Neural progenitor cell (in vitro differentiated cells): ENCODE data around the gene OLFML2A. TPM values are rescaled to one million over a fixed set of nuclear protein-coding genes. Genes with fewer than 3 reads are reported as not detected.

Experiments
- DNase-seq: peaks from one replicate; pipeline ENCODE4 v3.0.0-alpha.2; 2016; ENCODE audit warnings: low spot score
- H2AFZ ChIP-seq: fragments of 200-600 bp; sonication (generic); replicated peaks from 2 replicates; pipeline ENCODE4 v1.6.1; 2016; ENCODE audit warnings: antibody characterized with exemption
- H3F3A ChIP-seq: fragments of 200-600 bp; sonication (generic); 2 replicates; pipeline ENCODE4 v1.6.1; 2016; ENCODE audit warnings: antibody characterized with exemption, low read depth
- H3K27ac ChIP-seq: fragments of 200-600 bp; sonication (generic); 2 replicates; pipeline ENCODE4 v1.5.1; 2016; ENCODE audit warnings: mild to moderate bottlenecking
- H3K27me3 ChIP-seq: fragments of 200-600 bp; sonication (generic); 2 replicates; pipeline ENCODE4 v1.6.1; 2016; ENCODE audit warnings: mild to moderate bottlenecking, moderate library complexity
- H3K36me3 ChIP-seq: fragments of 200-600 bp; sonication (generic); 2 replicates; pipeline ENCODE4 v1.5.1; 2016
- H3K4me1 ChIP-seq: fragments of 200-600 bp; sonication (generic); 2 replicates; pipeline ENCODE4 v1.6.1; 2016; ENCODE audit warnings: mixed run types
- H3K4me2 ChIP-seq: fragments of 200-600 bp; sonication (generic); 2 replicates; pipeline ENCODE4 v1.6.1; 2016
- H3K4me3 ChIP-seq: fragments of 200-600 bp; sonication (generic); 2 replicates; pipeline ENCODE4 v1.5.1; 2016
- H3K79me2 ChIP-seq: fragments of 200-600 bp; sonication (generic); 2 replicates; pipeline ENCODE4 v1.6.1; 2016; ENCODE audit warnings: low read depth
- H3K9ac ChIP-seq: fragments of 200-600 bp; sonication (generic); 2 replicates; pipeline ENCODE4 v1.6.1; 2016
- H3K9me3 ChIP-seq: fragments of 200-600 bp; sonication (generic); 2 replicates; pipeline ENCODE4 v1.5.1; 2016; ENCODE audit warnings: low read depth
- H4K20me1 ChIP-seq: fragments of 200-600 bp; sonication (generic); 2 replicates; pipeline ENCODE4 v1.6.1; 2016; ENCODE audit warnings: low read depth
- H3K27ac Mint-ChIP-seq: 3 replicates; pipeline ENCODE4 v1.8.0; 2021; ENCODE audit warnings: mixed read lengths
- H3K27me3 Mint-ChIP-seq: 2 replicates; pipeline ENCODE4 v1.8.0; 2022; ENCODE audit warnings: low read depth, mild to moderate bottlenecking, inconsistent platforms, moderate library complexity, mixed read lengths; ENCODE audit not compliant: insufficient read depth
- H3K36me3 Mint-ChIP-seq: 3 replicates; pipeline ENCODE4 v1.8.0; 2021; ENCODE audit warnings: mixed read lengths
- H3K4me1 Mint-ChIP-seq: 3 replicates; pipeline ENCODE4 v1.8.0; 2021; ENCODE audit warnings: mixed read lengths
- H3K4me3 Mint-ChIP-seq: 3 replicates; pipeline ENCODE4 v1.8.0; 2021; ENCODE audit warnings: mild to moderate bottlenecking, moderate library complexity, mixed read lengths
- H3K9me3 Mint-ChIP-seq: 3 replicates; pipeline ENCODE4 v1.8.0; 2020; ENCODE audit warnings: mixed read lengths
- EZH2 ChIP-seq: fragments of 200-600 bp; sonication (generic); IDR thresholded peaks from 2 replicates; pipeline ENCODE4 v1.6.1; 2017; ENCODE audit warnings: antibody characterized with exemption, mild to moderate bottlenecking, moderate library complexity
- EZH2phosphoT487 ChIP-seq: fragments of 200-600 bp; sonication (generic); IDR thresholded peaks from 2 replicates; pipeline ENCODE4 v1.6.1; 2017; ENCODE audit warnings: antibody characterized with exemption
- total RNA-seq: library from RNA; depleted of rRNA; stranded (reverse); fragments of >200 nt; gene quantifications from 2 replicates; pipeline ENCODE4 v1.2.3, GENCODE V29; 2015; ENCODE audit warnings: low replicate concordance
- TF ChIP-seq, protein P1 (sequence below): fragments of 200-600 bp; sonication (generic); IDR thresholded peaks from 2 replicates; pipeline ENCODE4 v1.5.1; 2017; ENCODE audit warnings: antibody characterized with exemption, mild to moderate bottlenecking

OLFML2A gene
- total RNA-seq, 1 donor from 2014 or later: 3.1 TPM

GRCh38 chr9:124799274-124800006, 22.5 kb downstream of the OLFML2A start:
- Mint-ChIP-seq H3K4me1 (no peaks in the 10 kb centered on the region), H3K4me3 (no peak overlapping the region), H3K27me3 (peaks cover 14% of the 10 kb centered on the region), H3K36me3 (no peaks in the 10 kb centered on the region), H3K9me3 (no peaks in the 10 kb centered on the region), H3K27ac (no peak overlapping the region)
- Histone ChIP-seq H2AFZ (no peak overlapping the region), H3K27me3 (no peaks in the 10 kb centered on the region), H4K20me1 (no peaks in the 10 kb centered on the region), H3K79me2 (no peaks in the 10 kb centered on the region), H3K27ac (no peak overlapping the region), H3K4me2 (no peak overlapping the region), H3F3A (no peaks in the 10 kb centered on the region), H3K4me3 (no peak overlapping the region), H3K4me1 (no peaks in the 10 kb centered on the region), H3K9me3 (no peaks in the 10 kb centered on the region), H3K9ac (no peak overlapping the region), H3K36me3 (no peaks in the 10 kb centered on the region)
- TF ChIP-seq EZH2: no peak
- no peak for TF ChIP-seq EZH2phosphoT487
- TF ChIP-seq, protein P1, sequence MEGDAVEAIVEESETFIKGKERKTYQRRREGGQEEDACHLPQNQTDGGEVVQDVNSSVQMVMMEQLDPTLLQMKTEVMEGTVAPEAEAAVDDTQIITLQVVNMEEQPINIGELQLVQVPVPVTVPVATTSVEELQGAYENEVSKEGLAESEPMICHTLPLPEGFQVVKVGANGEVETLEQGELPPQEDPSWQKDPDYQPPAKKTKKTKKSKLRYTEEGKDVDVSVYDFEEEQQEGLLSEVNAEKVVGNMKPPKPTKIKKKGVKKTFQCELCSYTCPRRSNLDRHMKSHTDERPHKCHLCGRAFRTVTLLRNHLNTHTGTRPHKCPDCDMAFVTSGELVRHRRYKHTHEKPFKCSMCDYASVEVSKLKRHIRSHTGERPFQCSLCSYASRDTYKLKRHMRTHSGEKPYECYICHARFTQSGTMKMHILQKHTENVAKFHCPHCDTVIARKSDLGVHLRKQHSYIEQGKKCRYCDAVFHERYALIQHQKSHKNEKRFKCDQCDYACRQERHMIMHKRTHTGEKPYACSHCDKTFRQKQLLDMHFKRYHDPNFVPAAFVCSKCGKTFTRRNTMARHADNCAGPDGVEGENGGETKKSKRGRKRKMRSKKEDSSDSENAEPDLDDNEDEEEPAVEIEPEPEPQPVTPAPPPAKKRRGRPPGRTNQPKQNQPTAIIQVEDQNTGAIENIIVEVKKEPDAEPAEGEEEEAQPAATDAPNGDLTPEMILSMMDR: no peak
- DNase-seq: no peak

- Mint-ChIP-seq H3K4me3 (no peak overlapping the region), H3K36me3 (no peaks in the 10 kb centered on the region), H3K27ac (no peak overlapping the region), H3K4me1 (peaks cover 2% of the 10 kb centered on the region), H3K9me3 (no peaks in the 10 kb centered on the region), H3K27me3 (peaks cover 14% of the 10 kb centered on the region)
- H2AFZ ChIP-seq: no peak overlapping the region
- H3K27ac ChIP-seq: no peak overlapping the region
- TF ChIP-seq EZH2: no peak
- TF ChIP-seq, protein P1: no peak
- no peak for TF ChIP-seq EZH2phosphoT487
- no peak overlapping the region for H3K9ac ChIP-seq
- H3F3A ChIP-seq: no peaks in the 10 kb centered on the region
- H3K27me3 ChIP-seq: no peaks in the 10 kb centered on the region
- DNase-seq: no peak
- H4K20me1 ChIP-seq: no peaks in the 10 kb centered on the region
- no peak overlapping the region for H3K4me2 ChIP-seq
- H3K4me1 ChIP-seq: no peaks in the 10 kb centered on the region
- H3K36me3 ChIP-seq: no peaks in the 10 kb centered on the region
- no peak overlapping the region for H3K4me3 ChIP-seq
- H3K9me3 ChIP-seq: no peaks in the 10 kb centered on the region
- no peaks in the 10 kb centered on the region for H3K79me2 ChIP-seq
Observed at GRCh38 chr9:124800306-124801259, 23.6 kb downstream of the OLFML2A start.

DNA sequence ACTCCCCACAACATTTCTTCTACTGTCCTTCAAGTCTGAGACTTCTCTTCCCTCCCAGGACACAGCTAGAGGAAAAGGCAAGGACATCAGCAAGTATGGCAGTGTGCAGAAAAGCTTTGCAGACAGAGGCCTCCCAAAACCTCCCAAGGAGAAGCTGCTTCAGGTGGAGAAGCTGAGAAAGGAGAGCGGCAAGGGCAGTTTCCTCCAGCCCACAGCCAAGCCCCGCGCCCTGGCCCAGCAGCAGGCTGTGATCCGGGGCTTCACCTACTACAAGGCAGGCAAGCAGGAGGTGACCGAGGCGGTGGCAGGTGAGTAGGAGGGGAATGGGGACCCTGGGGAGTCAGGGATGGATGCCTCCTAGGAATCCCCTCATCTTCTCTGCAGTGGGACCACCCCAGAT, 24.4 kb downstream of the OLFML2A start:
- H4K20me1 ChIP-seq: no peaks in the 10 kb centered on the region
- no peaks in the 10 kb centered on the region for H3K4me1 ChIP-seq
- H3K9me3 Mint-ChIP-seq: no peaks in the 10 kb centered on the region
- H3K79me2 ChIP-seq: no peaks in the 10 kb centered on the region
- no peaks in the 10 kb centered on the region for H3F3A ChIP-seq
- H3K27ac ChIP-seq: no peak overlapping the region
- H3K4me1 Mint-ChIP-seq: peaks cover 2% of the 10 kb centered on the region
- H3K36me3 Mint-ChIP-seq: no peaks in the 10 kb centered on the region
- H3K4me3 Mint-ChIP-seq: no peak overlapping the region
- H3K9me3 ChIP-seq: no peaks in the 10 kb centered on the region
- H3K9ac ChIP-seq: no peak overlapping the region
- H3K27me3 ChIP-seq: no peaks in the 10 kb centered on the region
- TF ChIP-seq EZH2: no peak
- TF ChIP-seq EZH2phosphoT487: no peak
- TF ChIP-seq, protein P1: no peak
- no peak overlapping the region for H2AFZ ChIP-seq
- H3K27ac Mint-ChIP-seq: no peak overlapping the region
- DNase-seq: no peak
- H3K4me3 ChIP-seq: no peak overlapping the region
- no peak overlapping the region for H3K4me2 ChIP-seq
- H3K27me3 Mint-ChIP-seq: peaks cover 14% of the 10 kb centered on the region
- H3K36me3 ChIP-seq: no peaks in the 10 kb centered on the region
